ENCODE data around the gene ELL3. TPM values are rescaled to one million over a fixed set of nuclear protein-coding genes. Genes with fewer than 3 reads are reported as not detected.
A peak's percentile ranks its signal among the peaks of the same experiment; 100 is the strongest.

The ELL3 gene
- total and polyA plus RNA-seq, 2 of the 8 experiments (the other 6 are each of a cell fraction or from before 2014, with no cell fraction given): 9.2 to 13.7 TPM

DNA sequence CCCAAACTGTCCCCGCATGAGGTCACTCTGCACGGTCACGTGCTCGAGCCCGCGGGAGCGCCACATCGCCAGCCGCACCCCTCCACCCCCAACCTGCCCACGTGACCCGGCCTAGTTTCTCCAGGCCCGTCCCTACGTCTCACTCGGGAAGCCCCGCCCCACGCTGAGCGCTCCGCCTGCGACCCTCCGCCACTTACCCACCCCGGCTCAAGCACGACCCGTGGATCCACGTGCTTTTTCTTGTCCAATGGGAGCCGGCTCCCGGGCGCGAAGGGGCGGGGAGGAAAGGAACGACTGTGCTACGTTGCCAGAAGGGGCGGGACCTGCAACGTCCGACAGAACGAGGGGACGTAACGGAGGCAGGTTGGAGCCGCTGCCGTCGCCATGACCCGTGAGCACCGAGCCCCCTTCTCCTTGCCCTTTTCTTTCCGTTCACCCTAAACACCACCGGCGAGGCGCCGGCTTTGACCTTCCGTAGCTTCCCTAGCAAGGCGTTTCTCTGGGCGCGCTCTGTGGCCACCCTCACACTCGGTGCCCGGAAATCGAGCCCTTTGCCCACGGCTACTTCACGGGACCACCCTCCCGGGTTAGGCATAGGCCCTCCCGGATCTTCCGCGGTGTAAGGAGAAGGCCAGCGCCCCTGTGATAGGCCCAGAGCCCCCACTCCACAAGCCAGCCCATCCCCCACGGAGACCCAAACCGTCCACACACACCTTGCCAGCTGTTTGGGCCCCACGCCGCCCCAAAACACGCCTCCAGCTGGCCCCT lies 15.4 kb upstream of the ELL3 start, which contains the start of gene SERF2 (continued):
- TF ChIP-seq CHD2 (IDR thresholded peaks at IDR 0.05; ENCODE audit: low read length) (0 out of 2 replicates have a peak, but pooled peaks have one; percentile 47), BRCA1 (IDR thresholded peaks at IDR 0.05; ENCODE audit: low read depth, low read length) (no peak), SP4 (IDR thresholded peaks at IDR 0.05; ENCODE audit: low read length) (peak; percentile 10; the same call in 1 of the 2 replicates), POLR2A (IDR thresholded peaks at IDR 0.05; ENCODE audit: control extremely low read depth in 1 of 2, low read depth in 2 of 2, low read length in 2 of 2) (peak; percentile 98 to 99), CHD1 (IDR thresholded peaks at IDR 0.05; ENCODE audit: low read depth, low read length) (no peak), GTF2F1 (IDR thresholded peaks at IDR 0.05; ENCODE audit: borderline replicate concordance, low read depth, low read length) (no peak), RXRA (IDR thresholded peaks at IDR 0.05; ENCODE audit: insufficient read depth, low read depth, low read length) (no peak), CTBP2 (IDR thresholded peaks at IDR 0.05; ENCODE audit: borderline replicate concordance, insufficient read depth, insufficient read length, low read length) (no peak), SP1 (IDR thresholded peaks at IDR 0.05; ENCODE audit: low read depth, low read length) (peak; percentile 78; the same call in 1 of the 2 replicates), MAFK (IDR thresholded peaks at IDR 0.05; ENCODE audit: low read depth, low read length) (no peak)
- TF ChIP-seq, protein P1, sequence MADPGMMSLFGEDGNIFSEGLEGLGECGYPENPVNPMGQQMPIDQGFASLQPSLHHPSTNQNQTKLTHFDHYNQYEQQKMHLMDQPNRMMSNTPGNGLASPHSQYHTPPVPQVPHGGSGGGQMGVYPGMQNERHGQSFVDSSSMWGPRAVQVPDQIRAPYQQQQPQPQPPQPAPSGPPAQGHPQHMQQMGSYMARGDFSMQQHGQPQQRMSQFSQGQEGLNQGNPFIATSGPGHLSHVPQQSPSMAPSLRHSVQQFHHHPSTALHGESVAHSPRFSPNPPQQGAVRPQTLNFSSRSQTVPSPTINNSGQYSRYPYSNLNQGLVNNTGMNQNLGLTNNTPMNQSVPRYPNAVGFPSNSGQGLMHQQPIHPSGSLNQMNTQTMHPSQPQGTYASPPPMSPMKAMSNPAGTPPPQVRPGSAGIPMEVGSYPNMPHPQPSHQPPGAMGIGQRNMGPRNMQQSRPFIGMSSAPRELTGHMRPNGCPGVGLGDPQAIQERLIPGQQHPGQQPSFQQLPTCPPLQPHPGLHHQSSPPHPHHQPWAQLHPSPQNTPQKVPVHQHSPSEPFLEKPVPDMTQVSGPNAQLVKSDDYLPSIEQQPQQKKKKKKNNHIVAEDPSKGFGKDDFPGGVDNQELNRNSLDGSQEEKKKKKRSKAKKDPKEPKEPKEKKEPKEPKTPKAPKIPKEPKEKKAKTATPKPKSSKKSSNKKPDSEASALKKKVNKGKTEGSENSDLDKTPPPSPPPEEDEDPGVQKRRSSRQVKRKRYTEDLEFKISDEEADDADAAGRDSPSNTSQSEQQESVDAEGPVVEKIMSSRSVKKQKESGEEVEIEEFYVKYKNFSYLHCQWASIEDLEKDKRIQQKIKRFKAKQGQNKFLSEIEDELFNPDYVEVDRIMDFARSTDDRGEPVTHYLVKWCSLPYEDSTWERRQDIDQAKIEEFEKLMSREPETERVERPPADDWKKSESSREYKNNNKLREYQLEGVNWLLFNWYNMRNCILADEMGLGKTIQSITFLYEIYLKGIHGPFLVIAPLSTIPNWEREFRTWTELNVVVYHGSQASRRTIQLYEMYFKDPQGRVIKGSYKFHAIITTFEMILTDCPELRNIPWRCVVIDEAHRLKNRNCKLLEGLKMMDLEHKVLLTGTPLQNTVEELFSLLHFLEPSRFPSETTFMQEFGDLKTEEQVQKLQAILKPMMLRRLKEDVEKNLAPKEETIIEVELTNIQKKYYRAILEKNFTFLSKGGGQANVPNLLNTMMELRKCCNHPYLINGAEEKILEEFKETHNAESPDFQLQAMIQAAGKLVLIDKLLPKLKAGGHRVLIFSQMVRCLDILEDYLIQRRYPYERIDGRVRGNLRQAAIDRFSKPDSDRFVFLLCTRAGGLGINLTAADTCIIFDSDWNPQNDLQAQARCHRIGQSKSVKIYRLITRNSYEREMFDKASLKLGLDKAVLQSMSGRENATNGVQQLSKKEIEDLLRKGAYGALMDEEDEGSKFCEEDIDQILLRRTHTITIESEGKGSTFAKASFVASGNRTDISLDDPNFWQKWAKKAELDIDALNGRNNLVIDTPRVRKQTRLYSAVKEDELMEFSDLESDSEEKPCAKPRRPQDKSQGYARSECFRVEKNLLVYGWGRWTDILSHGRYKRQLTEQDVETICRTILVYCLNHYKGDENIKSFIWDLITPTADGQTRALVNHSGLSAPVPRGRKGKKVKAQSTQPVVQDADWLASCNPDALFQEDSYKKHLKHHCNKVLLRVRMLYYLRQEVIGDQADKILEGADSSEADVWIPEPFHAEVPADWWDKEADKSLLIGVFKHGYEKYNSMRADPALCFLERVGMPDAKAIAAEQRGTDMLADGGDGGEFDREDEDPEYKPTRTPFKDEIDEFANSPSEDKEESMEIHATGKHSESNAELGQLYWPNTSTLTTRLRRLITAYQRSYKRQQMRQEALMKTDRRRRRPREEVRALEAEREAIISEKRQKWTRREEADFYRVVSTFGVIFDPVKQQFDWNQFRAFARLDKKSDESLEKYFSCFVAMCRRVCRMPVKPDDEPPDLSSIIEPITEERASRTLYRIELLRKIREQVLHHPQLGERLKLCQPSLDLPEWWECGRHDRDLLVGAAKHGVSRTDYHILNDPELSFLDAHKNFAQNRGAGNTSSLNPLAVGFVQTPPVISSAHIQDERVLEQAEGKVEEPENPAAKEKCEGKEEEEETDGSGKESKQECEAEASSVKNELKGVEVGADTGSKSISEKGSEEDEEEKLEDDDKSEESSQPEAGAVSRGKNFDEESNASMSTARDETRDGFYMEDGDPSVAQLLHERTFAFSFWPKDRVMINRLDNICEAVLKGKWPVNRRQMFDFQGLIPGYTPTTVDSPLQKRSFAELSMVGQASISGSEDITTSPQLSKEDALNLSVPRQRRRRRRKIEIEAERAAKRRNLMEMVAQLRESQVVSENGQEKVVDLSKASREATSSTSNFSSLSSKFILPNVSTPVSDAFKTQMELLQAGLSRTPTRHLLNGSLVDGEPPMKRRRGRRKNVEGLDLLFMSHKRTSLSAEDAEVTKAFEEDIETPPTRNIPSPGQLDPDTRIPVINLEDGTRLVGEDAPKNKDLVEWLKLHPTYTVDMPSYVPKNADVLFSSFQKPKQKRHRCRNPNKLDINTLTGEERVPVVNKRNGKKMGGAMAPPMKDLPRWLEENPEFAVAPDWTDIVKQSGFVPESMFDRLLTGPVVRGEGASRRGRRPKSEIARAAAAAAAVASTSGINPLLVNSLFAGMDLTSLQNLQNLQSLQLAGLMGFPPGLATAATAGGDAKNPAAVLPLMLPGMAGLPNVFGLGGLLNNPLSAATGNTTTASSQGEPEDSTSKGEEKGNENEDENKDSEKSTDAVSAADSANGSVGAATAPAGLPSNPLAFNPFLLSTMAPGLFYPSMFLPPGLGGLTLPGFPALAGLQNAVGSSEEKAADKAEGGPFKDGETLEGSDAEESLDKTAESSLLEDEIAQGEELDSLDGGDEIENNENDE (IDR thresholded peaks at IDR 0.05; ENCODE audit: insufficient replicate concordance, low read length): no peak
